CD4-positive, alpha-beta T cell treated with Interleukin-6 for 4 hours (primary cell): ENCODE data around the gene KIAA1958.
"Not testable (repeated sequence)": the region's sequence is repeated elsewhere in the genome, so short reads cannot be mapped to it uniquely, and the experiment has no call there.

Experiments
- DNase-seq: peaks from one replicate; pipeline ENCODE4 v3.0.0-alpha.2; 2020; ENCODE audit warnings: mixed read lengths

Gene KIAA1958

GRCh38 chr9:112670991-112671625 lies 184.5 kb downstream of the KIAA1958 start:
- no peak for DNase-seq

GRCh38 chr9:112673221-112673620 lies 186.6 kb downstream of the KIAA1958 start:
- DNase-seq, result not testable (repeated sequence)

DNA sequence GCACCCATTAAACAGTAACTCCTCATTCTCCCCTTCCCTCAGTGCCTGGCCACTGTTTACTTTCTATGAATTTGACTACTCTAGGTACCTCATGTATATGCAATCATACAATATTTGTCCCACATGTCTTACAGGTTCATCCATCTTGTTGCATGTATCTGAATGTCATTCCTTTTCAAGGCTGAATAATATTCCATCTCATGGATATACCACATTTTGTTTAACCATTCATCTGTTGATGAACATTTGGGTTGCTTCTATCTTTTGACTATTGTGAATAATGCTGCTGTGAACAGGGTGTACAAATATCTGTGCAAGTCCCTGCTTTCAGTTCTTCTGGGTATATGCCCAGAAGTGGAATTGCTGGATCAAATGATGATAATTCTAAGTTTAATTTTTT lies 190.4 kb downstream of the KIAA1958 start:
- DNase-seq, result no peak

GRCh38 chr9:112680731-112681402 lies 194.2 kb downstream of the KIAA1958 start:
- no peak for DNase-seq

DNA sequence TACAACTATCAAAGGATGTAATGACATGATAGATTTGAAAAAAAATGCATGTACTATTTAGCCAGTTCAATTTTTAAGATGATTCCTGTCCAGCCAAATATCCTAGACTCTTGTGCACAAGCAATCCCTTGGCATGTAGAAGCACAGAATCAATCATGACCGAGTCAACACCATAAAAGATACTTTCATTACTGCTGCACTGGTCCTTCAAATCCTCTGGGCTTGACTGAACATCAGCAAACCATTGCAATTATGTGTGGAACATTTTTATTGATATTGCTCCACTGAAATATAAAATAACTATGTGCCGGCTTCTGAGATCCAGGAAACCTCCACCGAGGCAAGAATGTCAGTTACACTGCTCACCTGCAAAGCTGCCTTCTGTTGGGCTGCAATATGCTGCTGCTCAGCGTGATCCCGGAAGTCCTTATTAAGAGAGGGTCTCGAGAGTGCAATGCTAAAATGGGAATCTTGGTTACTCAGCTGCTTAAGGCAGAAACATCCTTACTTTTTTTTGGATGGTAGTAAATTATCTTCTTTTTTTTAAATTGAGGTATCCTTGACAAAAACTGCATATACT lies 202.6 kb downstream of the KIAA1958 start:
- no peak for DNase-seq

DNA sequence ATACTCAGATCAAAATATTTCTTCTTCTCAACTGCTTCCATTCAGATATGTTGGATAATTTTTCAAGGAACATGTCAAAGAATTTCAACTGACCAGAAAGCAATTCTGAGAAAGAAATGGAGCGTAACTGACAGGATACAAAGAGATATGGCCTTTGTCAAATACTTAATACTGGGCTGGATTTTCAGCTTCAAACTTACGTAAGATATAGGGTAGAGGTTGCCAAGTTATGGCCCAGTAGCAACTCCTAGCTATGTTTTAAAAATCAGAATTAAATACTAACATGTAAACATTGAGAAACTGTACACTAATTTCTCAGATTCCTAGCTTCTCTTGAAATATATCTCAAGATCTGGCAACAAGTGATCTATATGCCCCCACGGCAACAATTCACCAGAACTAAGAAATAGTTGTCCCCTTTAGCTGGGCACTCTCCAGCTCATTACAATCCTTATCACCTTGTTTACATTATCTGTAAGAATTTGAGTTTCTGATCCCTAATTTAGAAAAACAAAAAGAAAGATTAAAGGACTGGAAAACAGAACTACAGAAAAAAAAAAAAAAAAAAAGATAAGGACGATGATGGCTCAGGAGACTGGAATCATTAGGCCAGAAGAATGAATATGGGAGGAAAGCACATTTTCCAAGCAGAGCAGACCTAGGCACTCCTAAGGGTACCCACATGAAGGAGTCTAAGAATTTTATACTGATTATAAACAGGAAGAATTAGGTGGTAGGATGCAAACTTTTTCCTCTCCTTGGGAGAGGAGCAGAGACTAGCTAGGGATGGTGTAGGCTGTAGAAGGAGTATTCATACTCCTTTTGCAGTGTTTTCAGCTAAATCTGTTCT lies 208.3 kb downstream of the KIAA1958 start:
- DNase-seq, result no peak

- no peak for DNase-seq
Observed at GRCh38 chr9:112696461-112696860, 209.8 kb downstream of the KIAA1958 start.

DNA sequence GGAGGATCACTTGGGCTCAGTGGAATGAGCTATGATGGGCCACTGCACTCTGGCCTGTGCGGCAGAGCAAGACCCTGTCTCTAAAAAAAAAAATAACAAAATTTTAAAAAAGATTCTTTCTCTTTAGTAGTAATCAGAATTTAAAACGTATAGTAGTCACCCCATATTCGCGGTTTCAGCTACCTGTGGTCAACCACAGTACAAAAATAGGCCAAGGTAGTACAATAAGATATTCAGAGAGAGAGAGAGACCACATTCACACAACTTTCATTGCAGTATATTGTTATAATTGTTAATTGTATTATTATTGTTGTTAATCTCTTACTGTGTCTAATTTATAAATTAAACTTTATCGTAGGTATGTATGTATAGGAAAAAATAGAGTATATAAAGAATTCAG lies 212.6 kb downstream of the KIAA1958 start:
- no peak for DNase-seq

DNA sequence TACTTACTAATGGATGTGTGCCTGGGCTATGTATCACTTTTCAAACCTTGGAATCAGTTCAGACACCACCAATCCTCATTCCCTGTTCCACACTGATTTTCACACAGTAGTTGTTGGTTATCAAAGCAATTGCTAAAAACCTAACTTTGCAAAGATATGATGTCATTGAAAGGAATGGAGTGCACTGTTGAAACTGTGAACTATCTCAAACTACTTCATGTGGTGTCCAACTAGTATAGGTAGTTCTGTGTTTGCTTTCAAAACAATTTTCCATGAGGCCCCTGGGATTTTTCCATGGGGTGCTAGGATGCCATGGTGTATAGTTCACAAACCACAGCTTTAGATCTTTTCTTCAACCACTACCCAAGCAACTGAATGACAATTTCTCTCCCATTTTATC lies 213.5 kb downstream of the KIAA1958 start:
- no peak for DNase-seq

GRCh38 chr9:112703304-112703703 lies 216.7 kb downstream of the KIAA1958 start:
- DNase-seq, result no peak

DNA sequence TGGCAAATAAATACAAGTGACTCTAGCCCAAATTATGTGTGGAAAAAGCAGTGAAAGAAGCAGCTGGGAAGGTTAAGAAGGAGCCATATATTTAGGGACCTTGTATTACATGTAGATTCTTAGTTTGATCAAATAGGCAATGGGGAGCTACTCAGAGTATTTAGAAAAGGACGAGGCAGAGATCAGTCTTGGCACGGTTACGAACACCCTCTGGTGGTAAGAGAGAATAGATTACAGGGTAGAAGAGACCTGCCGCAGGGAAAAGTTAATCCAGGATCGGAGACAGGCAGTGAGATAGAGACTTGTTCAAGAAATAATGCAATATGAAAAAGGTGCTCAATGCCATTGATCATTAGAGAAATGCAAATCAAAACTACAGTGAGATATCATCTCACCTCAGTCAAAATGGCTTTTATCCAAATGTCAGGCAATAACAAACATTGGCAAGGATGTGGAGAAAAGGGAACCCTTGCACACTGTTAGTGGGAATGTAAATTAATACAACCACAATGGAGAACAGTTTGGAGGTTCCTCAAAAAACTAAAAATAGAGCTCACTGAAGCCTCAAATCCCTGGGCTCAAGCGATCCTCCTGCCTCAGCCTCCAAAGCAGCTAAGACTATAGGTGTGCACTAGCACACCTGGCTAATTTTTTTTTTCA lies 219.3 kb downstream of the KIAA1958 start:
- no peak for DNase-seq

GRCh38 chr9:112711050-112711689 lies 224.5 kb downstream of the KIAA1958 start:
- DNase-seq, result no peak

- DNase-seq, result no peak
Observed at GRCh38 chr9:112712678-112713077, 226.1 kb downstream of the KIAA1958 start.

- DNase-seq, result peak; percentile 97
Observed at GRCh38 chr9:112717661-112718331, 231.2 kb downstream of the KIAA1958 start, which contains the start of gene INIP. Gene INIP, minus strand, starts transcription at chr9:112718117. Its CDS starts 1,632 bp downstream, at chr9:112716485.
